ENCODE results near the gene PEX14. TPM values are rescaled to one million over a fixed set of nuclear protein-coding genes. Genes with fewer than 3 reads are reported as not detected.

PEX14 gene
- total and polyA plus RNA-seq, 2 donors (not counting 3 experiments of a cell fraction or from before 2014, with no cell fraction given) = 19.5 to 26.5 TPM

DNA sequence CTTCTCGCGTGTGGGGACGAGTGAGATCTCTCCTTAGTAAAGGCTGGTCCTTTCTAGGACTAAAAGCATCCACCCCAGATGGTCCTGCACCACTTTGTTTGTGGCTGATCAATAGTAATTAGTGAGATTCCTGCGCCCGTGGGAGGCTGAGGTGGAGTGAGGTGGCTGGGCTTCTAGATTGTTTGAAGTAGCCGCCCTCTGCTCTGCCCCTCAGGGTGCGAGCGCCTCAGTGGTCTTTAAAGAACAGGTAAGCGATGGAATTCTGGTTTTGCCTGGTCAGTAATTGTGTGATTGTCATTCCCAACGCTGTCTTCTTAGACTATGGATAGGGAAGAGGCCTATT is 20.7 kb downstream of the PEX14 start:
- Histone ChIP-seq H3K9ac (replicated peaks; ENCODE audit: extremely low read depth, insufficient read depth, low read length) (no peak overlapping the region), H2AFZ (ENCODE audit: low read depth, low read length) (no peak overlapping the region), H3K4me2 (ENCODE audit: insufficient read depth, low read length) (no peak overlapping the region), H3K4me1 (ENCODE audit: control insufficient read depth, extremely low read depth, insufficient read depth, low read length) (peaks cover 5% of the 10 kb centered on the region), H4K20me1 (replicated peaks; ENCODE audit: control insufficient read depth, extremely low read depth, insufficient read depth, low read length) (no peaks in the 10 kb centered on the region), H3K9me3 (replicated peaks; ENCODE audit: control insufficient read depth, insufficient read depth, low read length) (no peaks in the 10 kb centered on the region), H3K79me2 (ENCODE audit: control insufficient read depth, insufficient read depth, low read length) (peaks cover 27% of the 10 kb centered on the region), H3K9me1 (replicated peaks; ENCODE audit: control insufficient read depth, extremely low read depth, insufficient read depth, low read length) (no peaks in the 10 kb centered on the region), H3K27ac (ENCODE audit: insufficient read depth, low read depth, low read length) (no peak overlapping the region), H3K4me3 (replicated peaks in 1 of 3; ENCODE audit: insufficient read depth in 1 of 3, low read depth in 1 of 3, low read length in 3 of 3) (no peak overlapping the region), H3K36me3 (ENCODE audit: control insufficient read depth in 2 of 2, extremely low read depth in 1 of 2, insufficient read depth in 2 of 2, low read length in 2 of 2) (peaks cover 0 to 3% of the 10 kb centered on the region in 2 experiments), H3K27me3 (ENCODE audit: control insufficient read depth in 2 of 2, insufficient read depth in 2 of 2, low read length in 2 of 2) (no peaks in the 10 kb centered on the region)
- TF ChIP-seq CTCF (IDR thresholded peaks at IDR 0.05; ENCODE audit: extremely low read depth in 1 of 2, insufficient read depth in 1 of 2, low read depth in 1 of 2, low read length in 2 of 2) = no peak
- no peak for TF ChIP-seq JUN (IDR thresholded peaks at IDR 0.05; ENCODE audit: borderline replicate concordance, insufficient read depth, insufficient read length, low read depth)
- no peak for TF ChIP-seq GATA2 (IDR thresholded peaks at IDR 0.05; ENCODE audit: insufficient read depth, insufficient read length, low read depth, low read length)
- no peak for TF ChIP-seq POLR2AphosphoS5 (IDR thresholded peaks at IDR 0.05; ENCODE audit: insufficient read depth, low read depth, low read length)
- no peak for TF ChIP-seq FOS (IDR thresholded peaks at IDR 0.05; ENCODE audit: borderline replicate concordance, insufficient read depth, low read length)
- no peak for TF ChIP-seq MYC (IDR thresholded peaks at IDR 0.05; ENCODE audit: low read depth, low read length)
- no peak for TF ChIP-seq EZH2 (IDR thresholded peaks at IDR 0.05; ENCODE audit: borderline replicate concordance, low read depth, low read length, severe bottlenecking)
- TF ChIP-seq POLR2A (IDR thresholded peaks at IDR 0.05; ENCODE audit: low read depth, low read length) = no peak
- no peak for TF ChIP-seq MAX (IDR thresholded peaks at IDR 0.05; ENCODE audit: insufficient read depth, insufficient read length)
- no peak for FAIRE-seq
- BruUV-seq (replicated peaks) = no TSS peak
- DNase-seq (ENCODE audit: low read depth, low spot score) = no peak
- dilution Hi-C loops (cut with MboI; ENCODE audit: extremely low pct_ligation_motif_present, low sequenced_read_pairs) = no loop called here
- intact Hi-C loops (cut with micrococcal nuclease) = loop anchor here (1.0 kb wide), 2 partner anchors 372 to 447 kb away; no protein-coding TSS in a partner anchor
- ChIA-PET CTCF (interaction anchor here (0.6 to 3.6 kb wide), 26 partner anchors 8 to 542 kb away, joined by 3 to 123 read pairs (median 9); partner anchors contain the start of gene CENPS), POLR2A (no interaction called here)

Measured in endothelial cell of umbilical vein (primary cell).